Endometrium (tissue), 2 donors: Measurements from ENCODE around the gene LTF.
"Not testable (repeated sequence)": the region's sequence is repeated elsewhere in the genome, so short reads cannot be mapped to it uniquely, and the experiment has no call there.

Experiments
- FAIRE-seq: peaks from 2 replicates; lab custom pipeline; 2012; peaks lifted over from hg19 to GRCh38; lab: Jason Lieb, UNC
- donor health status: control.
- donor health status: control.

Gene LTF

GRCh38 chr3:46440531-46441294 is 24.0 kb downstream of the LTF start:
- no peak for FAIRE-seq

GRCh38 chr3:46438831-46439230 is 25.9 kb downstream of the LTF start:
- no peak for FAIRE-seq

- no peak for FAIRE-seq
Observed at GRCh38 chr3:46435081-46435726, 29.5 kb downstream of the LTF start.

- FAIRE-seq: no peak
Observed at GRCh38 chr3:46433841-46434240, 30.9 kb downstream of the LTF start.

GRCh38 chr3:46433118-46433517 is 31.6 kb downstream of the LTF start:
- FAIRE-seq: not testable (repeated sequence)

- not testable (repeated sequence) for FAIRE-seq
Observed at GRCh38 chr3:46431905-46432304, 32.8 kb downstream of the LTF start.

GRCh38 chr3:46430879-46431278 is 33.8 kb downstream of the LTF start:
- not testable (repeated sequence) for FAIRE-seq

GRCh38 chr3:46429671-46430070 is 35.0 kb downstream of the LTF start:
- FAIRE-seq: no peak

- FAIRE-seq: no peak
Observed at GRCh38 chr3:46429250-46429649, 35.5 kb downstream of the LTF start.

- FAIRE-seq: no peak
Observed at GRCh38 chr3:46427916-46428833, 36.5 kb downstream of the LTF start.

- not testable (repeated sequence) for FAIRE-seq
Observed at GRCh38 chr3:46427404-46427803, 37.3 kb downstream of the LTF start.

GRCh38 chr3:46426476-46426875 is 38.2 kb downstream of the LTF start:
- not testable (repeated sequence) for FAIRE-seq

- FAIRE-seq: no peak
Observed at GRCh38 chr3:46423588-46423987, 41.1 kb downstream of the LTF start.

- FAIRE-seq: no peak
Observed at GRCh38 chr3:46422617-46423016, 42.1 kb downstream of the LTF start.

- no peak for FAIRE-seq
Observed at GRCh38 chr3:46420931-46421330, 43.8 kb downstream of the LTF start.

GRCh38 chr3:46419816-46420215 is 44.9 kb downstream of the LTF start:
- FAIRE-seq: no peak

- no peak for FAIRE-seq
Observed at GRCh38 chr3:46417841-46418611, 46.7 kb downstream of the LTF start.

- FAIRE-seq: no peak
Observed at GRCh38 chr3:46416811-46417510, 47.7 kb downstream of the LTF start.

GRCh38 chr3:46416125-46416810 is 48.4 kb downstream of the LTF start:
- FAIRE-seq: no peak

- FAIRE-seq: no peak
Observed at GRCh38 chr3:46414739-46415138, 50.0 kb downstream of the LTF start.

GRCh38 chr3:46413951-46414350 is 50.8 kb downstream of the LTF start:
- FAIRE-seq: no peak
